Measurements from ENCODE around the gene PLVAP. TPM values are rescaled to one million over a fixed set of nuclear protein-coding genes. Genes with fewer than 3 reads are reported as not detected.
A peak's percentile ranks its signal among the peaks of the same experiment; 100 is the strongest.

PLVAP gene
- polyA plus RNA-seq (not detected in 3 replicates), polyA minus RNA-seq (not detected in 3 replicates)
- polyA plus RNA-seq (2011; ENCODE audit: low read depth): not detected
- not detected in 2 replicates for polyA plus RNA-seq (2011; cell fraction: cytosol; rRNA removed)
- not detected in 2 replicates for polyA plus RNA-seq (2011; cell fraction: nucleus; rRNA removed)
- polyA plus RNA-seq (2012; ENCODE audit: low replicate concordance): not detected in 2 replicates
- not detected for polyA minus RNA-seq (2011; cell fraction: cytosol; rRNA and poly(A)+ RNA removed)
- polyA minus RNA-seq (2011; cell fraction: nucleus; rRNA and poly(A)+ RNA removed): not detected in 2 replicates

GRCh38 chr19:17376935-17377600 is at the start of gene PLVAP:
Gene PLVAP, minus strand, starts transcription at chr19:17377342. Its CDS starts 54 bp downstream, at chr19:17377288.
- Histone ChIP-seq H3K4me3 (ENCODE audit: control insufficient read depth in 2 of 3, extremely low read depth in 1 of 3, insufficient read depth in 2 of 3, low read depth in 1 of 3, low read length in 3 of 3) (no peak within 1 kb of the TSS), H3K27ac (ENCODE audit: control insufficient read depth, insufficient read depth, low read length) (no peak within 1 kb of the TSS), H3K4me2 (ENCODE audit: control insufficient read depth, extremely low read depth, insufficient read depth, low read depth, low read length) (no peak within 1 kb of the TSS), H3K9ac (ENCODE audit: control insufficient read depth, extremely low read depth, insufficient read depth, low read length) (no peak within 1 kb of the TSS), H4K20me1 (ENCODE audit: control insufficient read depth, extremely low read depth, insufficient read depth, low read length) (no peaks in the 10 kb centered on the region), H2AFZ (ENCODE audit: control insufficient read depth, low read length) (no peak within 1 kb of the TSS), H3K27me3 (ENCODE audit: control insufficient read depth, extremely low read depth, insufficient read depth, low read length) (no peaks in the 10 kb centered on the region), H3K9me3 (ENCODE audit: control insufficient read depth, low read depth, low read length) (no peaks in the 10 kb centered on the region), H3K79me2 (ENCODE audit: control insufficient read depth, insufficient read depth, low read length) (no peaks in the 10 kb centered on the region), H3K36me3 (ENCODE audit: control insufficient read depth in 2 of 2, extremely low read depth in 1 of 2, insufficient read depth in 2 of 2, low read length in 2 of 2) (no peaks in the 10 kb centered on the region), H3K4me1 (ENCODE audit: control insufficient read depth, extremely low read depth, insufficient read depth, low read length) (no peaks in the 10 kb centered on the region), H3K9me1 (ENCODE audit: control insufficient read depth, extremely low read depth, insufficient read depth, low read length) (no peaks in the 10 kb centered on the region)
- no peak for TF ChIP-seq EZH2 (IDR thresholded peaks at IDR 0.05; ENCODE audit: low read length)
- DNase-seq (ENCODE audit: low read depth, low spot score): no peak
- dilution Hi-C loops (cut with MboI; ENCODE audit: extremely low pct_ligation_motif_present, low sequenced_read_pairs): no loop called here
- no peak for FAIRE-seq

- Histone ChIP-seq H3K9me1 (ENCODE audit: control insufficient read depth, extremely low read depth, insufficient read depth, low read length) (no peaks in the 10 kb centered on the region), H3K79me2 (ENCODE audit: control insufficient read depth, insufficient read depth, low read length) (no peaks in the 10 kb centered on the region), H4K20me1 (ENCODE audit: control insufficient read depth, extremely low read depth, insufficient read depth, low read length) (no peaks in the 10 kb centered on the region), H3K4me2 (ENCODE audit: control insufficient read depth, extremely low read depth, insufficient read depth, low read depth, low read length) (no peak overlapping the region), H3K27ac (ENCODE audit: control insufficient read depth, insufficient read depth, low read length) (no peak overlapping the region), H3K9me3 (ENCODE audit: control insufficient read depth, low read depth, low read length) (no peaks in the 10 kb centered on the region), H3K4me1 (ENCODE audit: control insufficient read depth, extremely low read depth, insufficient read depth, low read length) (peaks cover 3% of the 10 kb centered on the region), H3K4me3 (ENCODE audit: control insufficient read depth in 2 of 3, extremely low read depth in 1 of 3, insufficient read depth in 2 of 3, low read depth in 1 of 3, low read length in 3 of 3) (no peak overlapping the region), H3K36me3 (ENCODE audit: control insufficient read depth in 2 of 2, extremely low read depth in 1 of 2, insufficient read depth in 2 of 2, low read length in 2 of 2) (peaks cover 0 to 4% of the 10 kb centered on the region in 2 experiments), H3K27me3 (ENCODE audit: control insufficient read depth, extremely low read depth, insufficient read depth, low read length) (peaks cover under 1% of the 10 kb centered on the region), H3K9ac (ENCODE audit: control insufficient read depth, extremely low read depth, insufficient read depth, low read length) (no peak overlapping the region), H2AFZ (ENCODE audit: control insufficient read depth, low read length) (no peak overlapping the region)
- dilution Hi-C loops (cut with MboI; ENCODE audit: extremely low pct_ligation_motif_present, low sequenced_read_pairs): no loop called here
- DNase-seq (ENCODE audit: low read depth, low spot score): no peak
- no peak for FAIRE-seq
- TF ChIP-seq CTCF (optimal IDR thresholded peaks at IDR 0.05 in 1 of 3, IDR thresholded peaks at IDR 0.05 in 1 of 3, conservative IDR thresholded peaks at IDR 0.05 in 1 of 3; ENCODE audit: extremely low read depth in 1 of 3, insufficient read depth in 2 of 3, low read length in 3 of 3) (peak; percentile 20 to 67 (median 67)), EZH2 (IDR thresholded peaks at IDR 0.05; ENCODE audit: low read length) (no peak)
Measured at GRCh38 chr19:17424743-17425365, 47.7 kb upstream of the PLVAP start.

Data from keratinocyte (primary cell).